Astrocyte (in vitro differentiated cells and primary cell): ENCODE data around the gene ACOX3. TPM values are rescaled to one million over a fixed set of nuclear protein-coding genes. Genes with fewer than 3 reads are reported as not detected.

ENCODE experiments used
- DNase-seq: peaks from one replicate; pipeline ENCODE4 v3.0.0-alpha.2; 2010; ENCODE audit warnings: low read depth
- FAIRE-seq: peaks from 2 replicates; lab custom pipeline; 2011; peaks lifted over from hg19 to GRCh38; lab: Jason Lieb, UNC
- H2AFZ ChIP-seq: 2 replicates; pipeline ENCODE4 v1.6.0; 2012; ENCODE audit warnings: low read depth, low read length, inconsistent platforms
- H3K27ac ChIP-seq: 2 replicates; pipeline ENCODE4 v1.5.1; 2011; ENCODE audit warnings: low read depth, low read length, inconsistent platforms
- H3K27me3 ChIP-seq: 2 replicates; pipeline ENCODE4 v1.6.0; 2011; ENCODE audit warnings: low read length, inconsistent platforms; ENCODE audit not compliant: insufficient read depth
- H3K36me3 ChIP-seq: 2 replicates; pipeline ENCODE4 v1.5.1; 2011; ENCODE audit warnings: low read length, inconsistent platforms; ENCODE audit not compliant: insufficient read depth
- H3K4me1 ChIP-seq: 2 replicates; pipeline ENCODE4 v1.5.1; 2011; ENCODE audit warnings: low read length, inconsistent platforms; ENCODE audit not compliant: insufficient read depth
- H3K4me2 ChIP-seq: 2 replicates; pipeline ENCODE4 v1.6.0; 2012; ENCODE audit warnings: low read length, inconsistent platforms
- H3K4me3 ChIP-seq: 2 replicates; pipeline ENCODE4 v1.5.1; 2011; ENCODE audit warnings: low read depth, mild to moderate bottlenecking, low read length, inconsistent platforms; ENCODE audit not compliant: insufficient read depth
- H3K79me2 ChIP-seq: 2 replicates; pipeline ENCODE4 v1.6.0; 2012; ENCODE audit warnings: mild to moderate bottlenecking, low read length, inconsistent platforms; ENCODE audit not compliant: insufficient read depth
- H3K9ac ChIP-seq: 2 replicates; pipeline ENCODE4 v1.6.0; 2012; ENCODE audit warnings: mild to moderate bottlenecking, low read length, inconsistent platforms
- H3K9me3 ChIP-seq: 2 replicates; pipeline ENCODE4 v1.5.1; 2012; ENCODE audit warnings: low read depth, mild to moderate bottlenecking, low read length, inconsistent platforms; ENCODE audit not compliant: insufficient read depth
- H4K20me1 ChIP-seq: 2 replicates; pipeline ENCODE4 v1.6.0; 2012; ENCODE audit warnings: low read length, inconsistent platforms; ENCODE audit not compliant: insufficient read depth
- H3K27ac Mint-ChIP-seq: one replicate; pipeline ENCODE4 v1.8.0; 2021; ENCODE audit warnings: mild to moderate bottlenecking, mixed read lengths; ENCODE audit not compliant: unreplicated experiment
- H3K27me3 Mint-ChIP-seq: one replicate; pipeline ENCODE4 v1.8.0; 2021; ENCODE audit warnings: low read depth, mixed read lengths; ENCODE audit not compliant: unreplicated experiment
- H3K36me3 Mint-ChIP-seq: one replicate; pipeline ENCODE4 v1.8.0; 2021; ENCODE audit warnings: low read depth, mixed read lengths; ENCODE audit not compliant: unreplicated experiment
- H3K4me1 Mint-ChIP-seq: one replicate; pipeline ENCODE4 v1.8.0; 2021; ENCODE audit warnings: low read depth, mixed read lengths; ENCODE audit not compliant: unreplicated experiment
- H3K4me3 Mint-ChIP-seq: one replicate; pipeline ENCODE4 v1.8.0; 2021; ENCODE audit warnings: mild to moderate bottlenecking, moderate library complexity, mixed read lengths; ENCODE audit not compliant: unreplicated experiment
- H3K9me3 Mint-ChIP-seq: one replicate; pipeline ENCODE4 v1.8.0; 2021; ENCODE audit warnings: mild to moderate bottlenecking, mixed read lengths; ENCODE audit not compliant: unreplicated experiment
- EZH2 ChIP-seq: IDR thresholded peaks from 2 replicates; pipeline ENCODE4 v1.6.1; 2012; ENCODE audit warnings: mild to moderate bottlenecking, low read length, inconsistent platforms; ENCODE audit not compliant: insufficient read depth
- total RNA-seq: library from RNA; stranded (reverse); gene quantifications from 2 replicates; pipeline ENCODE4 v1.2.1, GENCODE V29; 2021
- TF ChIP-seq, protein P1 (sequence below): IDR thresholded peaks from 2 replicates; pipeline ENCODE4 v1.5.1; 2011; ENCODE audit warnings: low read depth, mild to moderate bottlenecking, inconsistent platforms, low read length, moderate library complexity; ENCODE audit not compliant: insufficient read depth

The ACOX3 gene
- total RNA-seq, 1 donor from 2014 or later, result 45.6 TPM

DNA sequence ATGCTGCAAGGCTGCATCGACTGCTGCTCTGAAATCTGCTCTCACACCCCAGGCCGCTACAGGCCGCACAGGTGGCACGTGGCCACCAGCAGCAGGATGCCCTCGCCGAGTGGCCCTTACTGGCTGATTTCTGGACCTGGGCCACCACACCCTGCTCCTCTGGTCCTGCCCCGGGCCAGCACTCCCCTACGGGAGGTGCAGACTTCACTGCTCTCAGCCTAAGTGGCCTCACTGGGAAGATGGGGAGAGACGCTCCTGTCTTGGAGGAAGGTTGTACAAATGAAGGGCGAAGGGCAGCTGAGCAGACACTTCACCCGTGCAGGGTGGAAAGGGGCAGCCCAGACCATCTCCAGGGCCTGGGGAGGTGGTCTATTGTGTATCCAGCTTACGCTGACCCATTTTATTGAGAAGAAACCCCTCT is 72.5 kb downstream of the ACOX3 start:
- no peak overlapping the region for H3K4me3 Mint-ChIP-seq
- no peaks in the 10 kb centered on the region for H3K79me2 ChIP-seq
- DNase-seq, result no peak
- H4K20me1 ChIP-seq, result no peaks in the 10 kb centered on the region
- no peak overlapping the region for H3K27ac ChIP-seq
- peaks cover 23% of the 10 kb centered on the region for H3K36me3 Mint-ChIP-seq
- no peak overlapping the region for H2AFZ ChIP-seq
- no peak for TF ChIP-seq EZH2
- TF ChIP-seq, protein P1, sequence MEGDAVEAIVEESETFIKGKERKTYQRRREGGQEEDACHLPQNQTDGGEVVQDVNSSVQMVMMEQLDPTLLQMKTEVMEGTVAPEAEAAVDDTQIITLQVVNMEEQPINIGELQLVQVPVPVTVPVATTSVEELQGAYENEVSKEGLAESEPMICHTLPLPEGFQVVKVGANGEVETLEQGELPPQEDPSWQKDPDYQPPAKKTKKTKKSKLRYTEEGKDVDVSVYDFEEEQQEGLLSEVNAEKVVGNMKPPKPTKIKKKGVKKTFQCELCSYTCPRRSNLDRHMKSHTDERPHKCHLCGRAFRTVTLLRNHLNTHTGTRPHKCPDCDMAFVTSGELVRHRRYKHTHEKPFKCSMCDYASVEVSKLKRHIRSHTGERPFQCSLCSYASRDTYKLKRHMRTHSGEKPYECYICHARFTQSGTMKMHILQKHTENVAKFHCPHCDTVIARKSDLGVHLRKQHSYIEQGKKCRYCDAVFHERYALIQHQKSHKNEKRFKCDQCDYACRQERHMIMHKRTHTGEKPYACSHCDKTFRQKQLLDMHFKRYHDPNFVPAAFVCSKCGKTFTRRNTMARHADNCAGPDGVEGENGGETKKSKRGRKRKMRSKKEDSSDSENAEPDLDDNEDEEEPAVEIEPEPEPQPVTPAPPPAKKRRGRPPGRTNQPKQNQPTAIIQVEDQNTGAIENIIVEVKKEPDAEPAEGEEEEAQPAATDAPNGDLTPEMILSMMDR, result no peak
- no peaks in the 10 kb centered on the region for H3K36me3 ChIP-seq
- no peaks in the 10 kb centered on the region for H3K4me1 Mint-ChIP-seq
- H3K4me3 ChIP-seq, result no peak overlapping the region
- H3K27me3 ChIP-seq, result no peaks in the 10 kb centered on the region
- H3K4me2 ChIP-seq, result no peak overlapping the region
- FAIRE-seq, result no peak
- H3K9ac ChIP-seq, result no peak overlapping the region
- H3K9me3 Mint-ChIP-seq, result peaks cover under 1% of the 10 kb centered on the region
- H3K27ac Mint-ChIP-seq, result no peak overlapping the region
- no peaks in the 10 kb centered on the region for H3K9me3 ChIP-seq
- no peaks in the 10 kb centered on the region for H3K27me3 Mint-ChIP-seq
- no peaks in the 10 kb centered on the region for H3K4me1 ChIP-seq

DNA sequence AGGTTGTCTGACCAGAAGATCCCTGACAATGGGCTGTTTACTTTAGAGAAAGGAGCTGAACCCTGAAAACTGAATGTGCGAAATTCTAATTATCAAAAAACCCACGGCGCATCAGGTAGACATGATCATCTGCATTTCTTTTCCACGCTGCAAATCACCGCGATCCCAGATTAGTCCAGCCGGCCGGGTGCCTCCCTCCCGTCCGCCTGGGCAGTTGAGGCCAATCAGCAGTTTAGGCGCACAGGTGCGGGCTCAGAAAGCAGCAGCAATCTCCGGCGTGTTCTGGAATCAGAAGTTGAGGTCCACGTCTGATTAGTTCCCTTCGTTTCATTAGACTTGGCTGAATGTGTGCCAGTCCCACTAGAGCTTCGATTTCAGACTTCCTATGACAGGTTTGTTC is 73.9 kb downstream of the ACOX3 start:
- no peaks in the 10 kb centered on the region for H3K36me3 ChIP-seq
- H3K9me3 Mint-ChIP-seq, result peaks cover 5% of the 10 kb centered on the region
- no peak overlapping the region for H3K27ac ChIP-seq
- no peaks in the 10 kb centered on the region for H3K79me2 ChIP-seq
- no peak for TF ChIP-seq EZH2
- TF ChIP-seq, protein P1, result no peak
- H3K9ac ChIP-seq, result no peak overlapping the region
- no peaks in the 10 kb centered on the region for H3K4me1 Mint-ChIP-seq
- no peaks in the 10 kb centered on the region for H3K27me3 Mint-ChIP-seq
- no peak overlapping the region for H3K27ac Mint-ChIP-seq
- H3K27me3 ChIP-seq, result no peaks in the 10 kb centered on the region
- H2AFZ ChIP-seq, result no peak overlapping the region
- peaks cover 4% of the 10 kb centered on the region for H3K4me1 ChIP-seq
- no peak overlapping the region for H3K4me3 ChIP-seq
- H3K9me3 ChIP-seq, result peaks cover 4% of the 10 kb centered on the region
- no peaks in the 10 kb centered on the region for H4K20me1 ChIP-seq
- no peak overlapping the region for H3K4me3 Mint-ChIP-seq
- H3K36me3 Mint-ChIP-seq, result peaks cover 19% of the 10 kb centered on the region
- DNase-seq (no peak), FAIRE-seq (no peak)
- no peak overlapping the region for H3K4me2 ChIP-seq

DNA sequence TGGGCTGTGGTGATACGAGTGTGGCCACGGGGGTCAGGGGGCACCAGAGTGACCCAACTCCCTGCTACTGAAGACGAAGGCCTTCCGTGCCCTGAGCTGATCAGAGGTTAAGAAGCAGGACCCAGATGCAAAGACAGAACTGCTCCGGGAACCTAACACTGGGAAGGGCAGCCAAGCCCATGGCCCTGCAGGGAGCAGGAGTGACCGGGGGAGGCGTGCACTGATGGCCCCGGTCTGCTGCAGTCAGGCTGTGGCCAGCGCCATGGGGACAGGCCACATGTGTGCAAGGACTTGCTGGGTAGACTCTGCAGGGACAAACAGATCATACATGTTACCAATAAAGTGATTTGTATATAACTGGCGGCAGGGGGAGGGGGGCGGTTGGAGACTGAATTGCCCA is 74.6 kb downstream of the ACOX3 start:
- Histone ChIP-seq H3K4me3 (no peak overlapping the region), H3K79me2 (no peaks in the 10 kb centered on the region), H2AFZ (no peak overlapping the region), H3K27me3 (no peaks in the 10 kb centered on the region), H3K36me3 (no peaks in the 10 kb centered on the region), H3K27ac (no peak overlapping the region), H3K4me2 (no peak overlapping the region), H4K20me1 (no peaks in the 10 kb centered on the region), H3K9me3 (peaks cover 4% of the 10 kb centered on the region), H3K9ac (no peak overlapping the region), H3K4me1 (peaks cover 4% of the 10 kb centered on the region)
- Mint-ChIP-seq H3K36me3 (peaks cover 15% of the 10 kb centered on the region), H3K27ac (no peak overlapping the region), H3K4me1 (no peaks in the 10 kb centered on the region), H3K9me3 (peaks cover 5% of the 10 kb centered on the region), H3K4me3 (no peak overlapping the region), H3K27me3 (no peaks in the 10 kb centered on the region)
- no peak for DNase-seq
- TF ChIP-seq, protein P1, result no peak
- no peak for TF ChIP-seq EZH2
- FAIRE-seq, result no peak
